Neural cell (in vitro differentiated cells): ENCODE measurements around the gene PAXIP1.

ENCODE experiments used
- CTCF ChIP-seq: fragments of 450-650 bp; IDR thresholded peaks from 2 replicates; pipeline ENCODE4 v1.5.1; 2014; ENCODE audit warnings: antibody characterized with exemption, mild to moderate bottlenecking, moderate library complexity; ENCODE audit not compliant: poor library complexity, severe bottlenecking
- EP300 ChIP-seq: fragments of 450-650 bp; conservative IDR thresholded peaks from 2 replicates; pipeline ENCODE4 v1.6.1; 2014; ENCODE audit warnings: antibody characterized with exemption, mild to moderate bottlenecking, moderate library complexity; ENCODE audit not compliant: poor library complexity, severe bottlenecking
- EZH2 ChIP-seq: fragments of 200-600, 300-800 bp; shearing (Covaris generic), sonication (generic); IDR thresholded peaks from 2 replicates; pipeline ENCODE4 v1.6.1; 2014; ENCODE audit warnings: antibody characterized with exemption, low read length, borderline replicate concordance, mild to moderate bottlenecking; ENCODE audit not compliant: insufficient read depth, poor library complexity, severe bottlenecking
- POLR2AphosphoS5 ChIP-seq: IDR thresholded peaks from 2 replicates; pipeline ENCODE4 v1.6.1; 2012
- RAD21 ChIP-seq: fragments of 450-650 bp; conservative IDR thresholded peaks from 2 replicates; pipeline ENCODE4 v1.6.1; 2014; ENCODE audit warnings: antibody characterized with exemption, mild to moderate bottlenecking, moderate library complexity
- SMC3 ChIP-seq: fragments of 450-650 bp; conservative IDR thresholded peaks from 2 replicates; pipeline ENCODE4 v1.6.1; 2014; ENCODE audit warnings: antibody characterized with exemption, mild to moderate bottlenecking, moderate library complexity; ENCODE audit not compliant: poor library complexity
- TAF1 ChIP-seq: IDR thresholded peaks from 2 replicates; pipeline ENCODE4 v1.6.1; 2012; ENCODE audit warnings: low read depth
- TF ChIP-seq, protein P1 (sequence below): IDR thresholded peaks from 2 replicates; pipeline ENCODE4 v1.6.1; 2012; ENCODE audit warnings: borderline replicate concordance

GRCh38 chr7:154907651-154908620 is 95.0 kb downstream of the PAXIP1 start:
- TF ChIP-seq CTCF = no peak
- no peak for TF ChIP-seq EP300
- TF ChIP-seq POLR2AphosphoS5 = no peak
- no peak for TF ChIP-seq SMC3
- TF ChIP-seq TAF1 = no peak
- TF ChIP-seq, protein P1, sequence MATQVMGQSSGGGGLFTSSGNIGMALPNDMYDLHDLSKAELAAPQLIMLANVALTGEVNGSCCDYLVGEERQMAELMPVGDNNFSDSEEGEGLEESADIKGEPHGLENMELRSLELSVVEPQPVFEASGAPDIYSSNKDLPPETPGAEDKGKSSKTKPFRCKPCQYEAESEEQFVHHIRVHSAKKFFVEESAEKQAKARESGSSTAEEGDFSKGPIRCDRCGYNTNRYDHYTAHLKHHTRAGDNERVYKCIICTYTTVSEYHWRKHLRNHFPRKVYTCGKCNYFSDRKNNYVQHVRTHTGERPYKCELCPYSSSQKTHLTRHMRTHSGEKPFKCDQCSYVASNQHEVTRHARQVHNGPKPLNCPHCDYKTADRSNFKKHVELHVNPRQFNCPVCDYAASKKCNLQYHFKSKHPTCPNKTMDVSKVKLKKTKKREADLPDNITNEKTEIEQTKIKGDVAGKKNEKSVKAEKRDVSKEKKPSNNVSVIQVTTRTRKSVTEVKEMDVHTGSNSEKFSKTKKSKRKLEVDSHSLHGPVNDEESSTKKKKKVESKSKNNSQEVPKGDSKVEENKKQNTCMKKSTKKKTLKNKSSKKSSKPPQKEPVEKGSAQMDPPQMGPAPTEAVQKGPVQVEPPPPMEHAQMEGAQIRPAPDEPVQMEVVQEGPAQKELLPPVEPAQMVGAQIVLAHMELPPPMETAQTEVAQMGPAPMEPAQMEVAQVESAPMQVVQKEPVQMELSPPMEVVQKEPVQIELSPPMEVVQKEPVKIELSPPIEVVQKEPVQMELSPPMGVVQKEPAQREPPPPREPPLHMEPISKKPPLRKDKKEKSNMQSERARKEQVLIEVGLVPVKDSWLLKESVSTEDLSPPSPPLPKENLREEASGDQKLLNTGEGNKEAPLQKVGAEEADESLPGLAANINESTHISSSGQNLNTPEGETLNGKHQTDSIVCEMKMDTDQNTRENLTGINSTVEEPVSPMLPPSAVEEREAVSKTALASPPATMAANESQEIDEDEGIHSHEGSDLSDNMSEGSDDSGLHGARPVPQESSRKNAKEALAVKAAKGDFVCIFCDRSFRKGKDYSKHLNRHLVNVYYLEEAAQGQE = no peak
- no peak for TF ChIP-seq EZH2
- TF ChIP-seq RAD21 = no peak
